Ovary (tissue), 9 donors: Measurements from ENCODE around the gene PFKFB4. TPM values are rescaled to one million over a fixed set of nuclear protein-coding genes. Genes with fewer than 3 reads are reported as not detected.

Experiments used
- DNase-seq, 5 donors: peaks; one replicate each; pipeline ENCODE4 v3.0.0-alpha.2; 2019 to 2020
- H3K27ac ChIP-seq, 2 donors: fragments of 200-600 bp; one replicate each; pipeline versions ENCODE4 v1.5.1 to v1.8.0; 2019 to 2022
- H3K27me3 ChIP-seq: fragments of 200-600 bp; one replicate; pipeline ENCODE4 v1.8.0; 2022
- H3K36me3 ChIP-seq: fragments of 200-600 bp; sonication (generic); one replicate; pipeline ENCODE4 v1.5.1; 2019
- H3K4me1 ChIP-seq: one replicate; pipeline ENCODE4 v1.8.1; 2013; ENCODE audit warnings: mild to moderate bottlenecking, moderate library complexity; ENCODE audit not compliant: insufficient read depth
- H3K4me3 ChIP-seq: fragments of 200-600 bp; sonication (generic); one replicate; pipeline ENCODE4 v1.5.1; 2017
- H3K9me3 ChIP-seq, 2 donors: fragments of 200-600 bp in 1 of 2; sonication (generic) in 1 of 2; one replicate each; pipeline versions ENCODE4 v1.5.1 to v1.8.1; 2013 to 2019; ENCODE audit warnings: mild to moderate bottlenecking in 1 of 2, moderate library complexity in 1 of 2
- CTCF ChIP-seq, 3 donors: fragments of 450-650 bp in 2 of 3; fragments of 200-600 bp in 1 of 3; IDR thresholded peaks; one replicate each; pipeline versions ENCODE4 v1.5.1 to v1.8.0; 2016 to 2022; ENCODE audit warnings: antibody characterized with exemption in 3 of 3, mild to moderate bottlenecking in 1 of 3
- EP300 ChIP-seq: sonication (generic); formaldehyde crosslinking; IDR thresholded peaks from one replicate; pipeline ENCODE4 v1.6.1; 2017; ENCODE audit warnings: antibody characterized with exemption
- POLR2A ChIP-seq: fragments of 450-650 bp; IDR thresholded peaks from one replicate; pipeline ENCODE4 v1.6.1; 2017; ENCODE audit warnings: antibody characterized with exemption, mild to moderate bottlenecking, moderate library complexity
- WGBS, 3 donors: extraction: QIAGEN DNeasy Blood & Tissue Kit in 1 of 3; methylation state at CpG; one replicate each; pipeline versions ENCODE4 v1.1.5 to v1.1.7; 2013 to 2017; 5-methylcytosine and 5-hydroxymethylcytosine counted together
- intact Hi-C, 4 donors: fragments of 100-400 bp; cut with DNase I; formaldehyde crosslinking; loops; one replicate each; pipeline versions ENCODE4 v1.11.0 to v1.15.1; 2022 to 2023
- polyA plus RNA-seq, 2 donors: library from polyadenylated mRNA; stranded (reverse); fragments of 200-250 nt in 1 of 2; fragments of 350-450 nt in 1 of 2; fragmentation: Illumina TruSeq in 1 of 2; extraction: RNeasy Lipid Tissue Mini Kit (QIAGEN cat#74804) in 1 of 2; gene quantifications; one replicate each; pipeline ENCODE4 v1.2.3, GENCODE V29; 2013 to 2014
- total RNA-seq, 7 donors: library from RNA; depleted of rRNA in 2 of 7; stranded (reverse); fragments of >200 nt in 2 of 7; fragmentation: NEBNext Ultra II Directional in 3 of 7; extraction: Animal tissue kit (Norgen Biotek cat#: 25700) in 3 of 7; gene quantifications; one replicate each; pipeline versions ENCODE4 v1.1.0 to v1.2.4, GENCODE V29; 2016 to 2023
- donor health status: DM: no; HTN: no; CAD: no; lungs with moderate emphysema.
- donor health status: DM: no; HTN: no; CAD: no.
- donor health status: Bipolar disorder and iron deficiency.
- donor health status: DM: yes; HTN: yes; CAD: no.
- donor health status: DM: no; HTN: no; CAD: no.
- donor health status: DM: yes; HTN: yes; CAD: no.

Gene PFKFB4
- total and polyA plus RNA-seq, 9 donors = 2.3 to 8.0 (median 5.6) TPM

DNA sequence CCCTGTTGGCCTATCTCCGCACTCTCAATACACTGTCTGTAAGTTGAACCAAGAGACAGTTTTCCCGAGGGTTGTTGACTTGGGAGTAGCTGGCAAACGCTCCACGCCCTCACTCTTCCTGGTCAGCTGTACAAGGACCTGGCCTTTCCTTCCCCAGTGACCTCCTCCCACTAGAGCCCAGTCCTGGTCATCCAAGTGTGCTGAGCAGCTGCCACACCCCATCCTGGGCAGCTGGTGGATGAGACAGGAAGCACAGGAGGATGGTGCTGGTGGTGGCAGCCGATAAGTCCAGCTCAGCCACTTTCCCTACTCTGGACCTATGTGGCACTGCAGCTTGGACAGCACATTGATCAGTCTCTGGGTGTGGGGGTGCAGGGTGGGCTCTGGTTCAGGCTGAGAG is 19.8 kb downstream of the PFKFB4 start:
- no peaks in the 10 kb centered on the region for H3K36me3 ChIP-seq
- H3K27ac ChIP-seq = no peak overlapping the region
- intact Hi-C loops = no loop called here
- H3K4me1 ChIP-seq = no peaks in the 10 kb centered on the region
- WGBS, 3 donors = 85 to 90% (median 88%) methylated on average over 4 to 5 of the region's 5 CpGs
- no peaks in the 10 kb centered on the region for H3K9me3 ChIP-seq
- H3K4me3 ChIP-seq = no peak overlapping the region
- H3K27me3 ChIP-seq = no peaks in the 10 kb centered on the region
- no peak for DNase-seq
- TF ChIP-seq EP300 (no peak), POLR2A (no peak), CTCF (IDR thresholded peaks at IDR 0.05) (no peak)

DNA sequence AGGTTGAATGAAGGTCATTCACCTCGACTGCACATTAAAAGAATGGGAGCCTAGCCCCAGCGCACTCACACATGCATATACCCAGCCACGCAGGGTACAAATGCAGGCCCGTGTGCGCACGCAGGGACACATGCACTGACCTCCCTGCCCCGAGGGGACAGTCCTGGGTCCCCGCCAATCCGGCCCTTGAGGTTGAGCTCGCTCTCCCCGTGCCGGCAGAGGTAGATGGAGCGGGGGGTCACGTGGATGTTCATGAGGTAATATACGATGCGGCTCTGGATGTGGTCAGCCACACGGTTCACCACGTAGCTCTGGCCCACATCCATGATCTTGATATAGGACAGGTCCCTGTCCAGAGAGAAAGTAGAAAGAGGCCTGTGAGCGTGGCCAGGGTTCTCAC is 20.5 kb downstream of the PFKFB4 start:
- H3K9me3 ChIP-seq = no peaks in the 10 kb centered on the region
- WGBS, 3 donors = 93 to 95% (median 93%) methylated on average over 19 of the region's 19 CpGs
- no peaks in the 10 kb centered on the region for H3K27me3 ChIP-seq
- no peak for DNase-seq
- no peak for TF ChIP-seq CTCF (IDR thresholded peaks at IDR 0.05)
- TF ChIP-seq EP300 = no peak
- TF ChIP-seq POLR2A = no peak
- intact Hi-C loops = no loop called here
- H3K27ac ChIP-seq = no peak overlapping the region
- no peak overlapping the region for H3K4me3 ChIP-seq
- H3K36me3 ChIP-seq = no peaks in the 10 kb centered on the region
- H3K4me1 ChIP-seq = no peaks in the 10 kb centered on the region

DNA sequence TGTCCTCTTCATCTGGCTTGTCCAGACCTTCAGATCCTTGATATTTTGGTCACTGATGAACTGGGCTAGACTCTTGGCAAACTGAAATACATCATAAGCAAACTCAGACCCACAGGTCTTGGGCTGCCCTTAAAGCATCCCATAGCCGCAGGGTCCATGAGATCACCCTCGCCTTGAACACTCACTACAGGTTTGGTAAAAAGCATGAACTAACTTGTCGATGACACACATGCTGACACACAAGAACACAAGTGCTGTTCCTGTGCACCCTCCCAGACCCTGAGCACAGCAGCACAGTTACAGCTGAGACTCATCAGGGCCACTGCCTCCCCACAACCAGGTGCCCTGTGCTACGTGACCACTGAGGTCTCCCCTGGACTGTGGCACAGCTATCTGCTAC is 21.0 kb downstream of the PFKFB4 start:
- 96 to 98% (median 96%) methylated on average over 4 of the region's 4 CpGs for WGBS, 3 donors
- intact Hi-C loops = no loop called here
- no peaks in the 10 kb centered on the region for H3K27me3 ChIP-seq
- no peaks in the 10 kb centered on the region for H3K36me3 ChIP-seq
- no peak overlapping the region for H3K4me3 ChIP-seq
- no peak overlapping the region for H3K27ac ChIP-seq
- no peaks in the 10 kb centered on the region for H3K9me3 ChIP-seq
- no peaks in the 10 kb centered on the region for H3K4me1 ChIP-seq
- no peak for DNase-seq
- TF ChIP-seq POLR2A = no peak
- TF ChIP-seq CTCF (IDR thresholded peaks at IDR 0.05) = no peak
- no peak for TF ChIP-seq EP300

GRCh38 chr3:48532977-48533337 is 23.6 kb downstream of the PFKFB4 start:
- Histone ChIP-seq H3K27ac (no peak overlapping the region), H3K4me3 (no peak overlapping the region), H3K36me3 (no peaks in the 10 kb centered on the region), H3K27me3 (no peaks in the 10 kb centered on the region), H3K9me3 (no peaks in the 10 kb centered on the region), H3K4me1 (no peaks in the 10 kb centered on the region)
- TF ChIP-seq POLR2A = no peak
- no peak for TF ChIP-seq EP300
- TF ChIP-seq CTCF (IDR thresholded peaks at IDR 0.05) = no peak
- WGBS, 3 donors = 88 to 97% (median 88%) methylated on average over 2 of the region's 2 CpGs
- intact Hi-C loops = no loop called here
- DNase-seq = no peak
